Upper lobe of left lung (tissue), 6 donors: ENCODE measurements around the gene CSKMT. TPM values are rescaled to one million over a fixed set of nuclear protein-coding genes. Genes with fewer than 3 reads are reported as not detected.

Experiments used
- ATAC-seq, 2 donors: fragments of 200-7000 bp; cut with Tn5 transposase; one replicate each; pipeline ENCODE4 v1.9.1; 2022; ENCODE audit warnings: mild to moderate bottlenecking in 2 of 2, moderate library complexity in 2 of 2; ENCODE audit not compliant: low FRiP score in 2 of 2
- DNase-seq, 2 donors: peaks; one replicate each; pipeline ENCODE4 v3.0.0-alpha.2; 2019 to 2020
- H3K27ac ChIP-seq, 4 donors: fragments of 200-600 bp; sonication (generic); one replicate each; pipeline ENCODE4 v1.5.1; 2016 to 2019
- H3K27me3 ChIP-seq, 4 donors: fragments of 200-600 bp; sonication (generic); one replicate each; pipeline ENCODE4 v1.5.1; 2017 to 2019
- H3K36me3 ChIP-seq, 4 donors: fragments of 200-600 bp; sonication (generic); one replicate each; pipeline ENCODE4 v1.5.1; 2016 to 2019
- H3K4me1 ChIP-seq, 4 donors: fragments of 200-600 bp; sonication (generic); one replicate each; pipeline ENCODE4 v1.5.1; 2018 to 2019
- H3K4me3 ChIP-seq, 4 donors: fragments of 200-600 bp; sonication (generic); one replicate each; pipeline ENCODE4 v1.5.1; 2017 to 2019; ENCODE audit warnings: mild to moderate bottlenecking in 2 of 4, moderate library complexity in 1 of 4
- H3K9me3 ChIP-seq, 4 donors: fragments of 200-600 bp; sonication (generic); one replicate each; pipeline ENCODE4 v1.5.1; 2018 to 2019
- CTCF ChIP-seq, 6 experiments: fragments of 450-650 bp in 4 of 6; fragments of 200-600 bp in 2 of 6; sonication (generic) in 2 of 6; IDR thresholded peaks; one replicate each; pipeline ENCODE4 v1.5.1; 2016 to 2019; ENCODE audit warnings: antibody characterized with exemption in 6 of 6
- EP300 ChIP-seq, 4 donors: sonication (generic); formaldehyde crosslinking; IDR thresholded peaks; one replicate each; pipeline ENCODE4 v1.5.1; 2017; ENCODE audit warnings: antibody characterized with exemption in 4 of 4, control low read depth in 2 of 4
- POLR2A ChIP-seq, 4 donors: fragments of 450-650 bp; IDR thresholded peaks; one replicate each; pipeline ENCODE4 v1.5.1; 2016 to 2017; ENCODE audit warnings: antibody characterized with exemption in 4 of 4, mild to moderate bottlenecking in 2 of 4
- POLR2AphosphoS5 ChIP-seq, 2 donors: sonication (generic); formaldehyde crosslinking; IDR thresholded peaks; one replicate each; pipeline ENCODE4 v1.5.1; 2017; ENCODE audit warnings: antibody characterized with exemption in 2 of 2
- WGBS, 2 donors: methylation state at CpG; one replicate each; pipeline ENCODE4 v1.1.5; 2017 to 2018; 5-methylcytosine and 5-hydroxymethylcytosine counted together
- total RNA-seq, 6 donors: library from RNA; depleted of rRNA in 4 of 6; stranded (reverse); fragments of >200 nt in 4 of 6; gene quantifications; one replicate each; pipeline versions ENCODE4 v1.1.0 to v1.2.1, GENCODE V29; 2016 to 2021
- donor health status: DM: no; HTN: no; CAD: no; lungs with moderate emphysema.
- donor health status: DM: no; HTN: yes; CAD: no; lungs with severe emphysema.

CSKMT gene
- total RNA-seq, 6 donors from 2014 or later: 5.7 to 16.0 (median 10.0) TPM

- Histone ChIP-seq H3K27me3 (no peaks in the 10 kb centered on the region), H3K27ac (peak within 1 kb of the TSS; percentile 89 to 98 (median 96)), H3K4me3 (peak within 1 kb of the TSS; percentile 75 to 99 (median 92)), H3K36me3 (peaks cover 7 to 51% (median 37%) of the 10 kb centered on the region in 4 donors), H3K9me3 (no peaks in the 10 kb centered on the region), H3K4me1 (peaks cover 17 to 40% (median 21%) of the 10 kb centered on the region in 4 donors)
- 0% methylated on average over 22 to 70 of the region's 73 CpGs for WGBS, 2 donors
- TF ChIP-seq EP300 (IDR thresholded peaks at IDR 0.05): no peak
- TF ChIP-seq POLR2A (IDR thresholded peaks at IDR 0.05): peak in 2 of 4 donors; percentile 86 to 87
- TF ChIP-seq POLR2AphosphoS5 (IDR thresholded peaks at IDR 0.05): peak; percentile 93 to 95
- TF ChIP-seq CTCF (IDR thresholded peaks at IDR 0.05): peak in 2 of 6 experiments; percentile 16 to 18
- peak; percentile 98 to 99 for DNase-seq
- ATAC-seq: peak; percentile 98 to 99
Observed at GRCh38 chr11:62645946-62646824, 18.9 kb upstream of the CSKMT start, which contains the start of gene GANAB. TSS of gene GANAB (minus strand) at chr11:62646613. CDS start at chr11:62646599, 14 bp downstream.

DNA sequence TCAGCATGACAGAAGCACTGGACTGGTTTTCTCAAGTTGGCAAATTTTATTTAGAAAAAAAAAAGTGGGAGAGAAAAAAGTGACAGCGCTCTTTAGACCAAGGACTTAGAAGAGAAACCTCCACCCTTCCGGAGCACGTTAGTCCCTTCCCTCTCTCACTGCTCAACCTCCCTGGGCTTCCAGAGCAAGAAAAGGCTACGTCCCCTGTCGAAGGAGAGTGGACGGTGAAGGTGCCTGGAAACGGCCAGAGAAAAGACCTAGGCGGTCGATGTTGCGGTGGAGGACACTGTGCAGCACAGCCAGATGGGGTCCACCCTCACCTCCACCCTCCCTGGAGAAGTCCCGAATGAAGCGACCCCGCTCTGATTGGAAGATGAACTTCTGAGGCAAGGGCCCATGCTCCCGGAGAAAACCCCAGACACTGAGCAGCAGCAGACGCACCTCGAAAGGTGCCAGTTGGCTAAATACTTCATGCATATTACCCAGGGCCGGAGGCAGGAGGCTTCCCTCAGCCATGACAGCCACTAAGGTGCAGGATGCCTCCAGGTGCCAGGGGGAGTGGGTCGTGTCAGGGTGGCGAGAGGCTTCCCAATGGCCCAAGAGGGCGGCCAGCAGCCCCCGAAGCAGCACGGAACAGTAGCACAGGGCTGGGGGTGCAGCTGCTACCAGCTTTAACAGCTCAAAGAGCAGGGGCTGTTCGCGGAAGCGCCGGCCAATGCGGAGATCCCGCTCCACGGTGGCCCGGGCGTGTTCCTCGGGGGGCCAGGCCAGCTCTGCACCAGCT, 18.1 kb upstream of the CSKMT start:
- peak in 1 of 2 donors; percentile 85 for DNase-seq
- Histone ChIP-seq H3K36me3 (peaks cover 7 to 51% (median 37%) of the 10 kb centered on the region in 4 donors), H3K4me1 (peaks cover 25 to 49% (median 28%) of the 10 kb centered on the region in 4 donors), H3K4me3 (peak overlapping the region in 3 of 4 donors; percentile 75 to 95 (median 90)), H3K27me3 (no peaks in the 10 kb centered on the region), H3K9me3 (no peaks in the 10 kb centered on the region), H3K27ac (peak overlapping the region; percentile 26 to 98 (median 74))
- TF ChIP-seq POLR2A (IDR thresholded peaks at IDR 0.05): no peak
- no peak for TF ChIP-seq EP300 (IDR thresholded peaks at IDR 0.05)
- TF ChIP-seq POLR2AphosphoS5 (IDR thresholded peaks at IDR 0.05): no peak
- TF ChIP-seq CTCF (IDR thresholded peaks at IDR 0.05): no peak
- 42 to 54% methylated on average over 17 to 22 of the region's 32 CpGs for WGBS, 2 donors
- ATAC-seq: no peak

- Histone ChIP-seq H3K9me3 (no peaks in the 10 kb centered on the region), H3K27me3 (no peaks in the 10 kb centered on the region), H3K36me3 (peaks cover 6 to 46% (median 37%) of the 10 kb centered on the region in 4 donors), H3K4me3 (no peak overlapping the region), H3K4me1 (peaks cover 29 to 55% (median 34%) of the 10 kb centered on the region in 4 donors), H3K27ac (peak overlapping the region in 1 of 4 donors; percentile 26)
- ATAC-seq (no peak), DNase-seq (no peak)
- no peak for TF ChIP-seq CTCF (IDR thresholded peaks at IDR 0.05)
- WGBS, 2 donors: 91% methylated on average over 6 of the region's 6 CpGs; no CpG with 5 or more reads in 1 of the 2 donors
Observed at GRCh38 chr11:62647609-62648005, 17.5 kb upstream of the CSKMT start.

DNA sequence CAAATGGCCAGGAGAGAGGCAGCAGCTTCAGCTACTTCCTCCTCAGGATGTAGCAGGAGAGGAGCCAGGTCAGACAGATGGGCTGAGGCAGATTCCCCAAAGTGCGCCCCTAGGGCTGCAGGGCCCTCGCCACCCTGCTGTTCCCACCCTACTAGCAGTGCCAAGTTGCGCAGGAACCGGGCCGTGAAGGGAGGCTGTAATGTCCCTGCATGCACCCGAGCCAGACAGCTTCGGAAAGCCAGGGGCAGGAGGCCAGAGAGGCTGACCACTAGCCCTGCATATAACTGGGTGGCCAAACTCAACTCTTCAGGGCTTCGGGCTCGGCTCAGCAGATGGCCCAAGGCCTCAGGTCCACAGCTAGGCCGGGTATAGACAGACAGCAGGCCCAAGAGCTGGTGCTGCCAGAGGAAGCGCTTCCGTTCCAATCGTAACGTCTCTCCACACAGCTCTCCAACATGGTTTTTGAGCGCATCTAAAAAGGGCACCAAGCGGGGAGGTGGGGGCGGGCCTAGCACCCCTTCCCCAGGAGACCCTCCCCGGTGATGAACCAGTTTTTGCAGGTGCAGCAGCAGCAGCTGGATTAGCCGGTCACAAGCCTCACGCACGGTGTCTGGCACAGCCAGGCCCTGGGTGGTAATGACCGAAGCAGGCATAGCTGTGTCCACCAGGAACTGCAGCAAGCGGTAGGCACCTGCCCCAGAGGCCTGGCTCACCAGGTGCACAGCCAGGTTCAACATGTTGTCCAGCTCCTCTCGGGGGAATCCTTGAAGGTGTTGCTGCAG, 16.7 kb upstream of the CSKMT start:
- H3K4me3 ChIP-seq: no peak overlapping the region
- TF ChIP-seq POLR2AphosphoS5 (IDR thresholded peaks at IDR 0.05): no peak
- TF ChIP-seq CTCF (IDR thresholded peaks at IDR 0.05): no peak
- peak in 1 of 2 donors; percentile 59 for DNase-seq
- peaks cover 0 to 39% (median 30%) of the 10 kb centered on the region in 4 donors for H3K36me3 ChIP-seq
- H3K9me3 ChIP-seq: no peaks in the 10 kb centered on the region
- H3K4me1 ChIP-seq: peaks cover 29 to 57% (median 34%) of the 10 kb centered on the region in 4 donors
- WGBS, 2 donors: 94 to 95% methylated on average over 7 to 19 of the region's 24 CpGs
- no peak for ATAC-seq
- no peaks in the 10 kb centered on the region for H3K27me3 ChIP-seq
- H3K27ac ChIP-seq: no peak overlapping the region
